ENCODE measurements around the gene GIMAP5. TPM values are rescaled to one million over a fixed set of nuclear protein-coding genes. Genes with fewer than 3 reads are reported as not detected.

The GIMAP5 gene
- total RNA-seq, 4 donors from 2014 or later: 20.4 to 103 (median 31.9) TPM

GRCh38 chr7:150719960-150720891 lies 17.0 kb upstream of the GIMAP5 start:
- no peaks in the 10 kb centered on the region for H3K27me3 ChIP-seq

GRCh38 chr7:150721970-150722373 lies 15.2 kb upstream of the GIMAP5 start:
- Histone ChIP-seq H3K4me3 (no peak overlapping the region), H3K4me1 (no peaks in the 10 kb centered on the region), H3K27me3 (no peaks in the 10 kb centered on the region), H3K36me3 (no peaks in the 10 kb centered on the region), H3K9me3 (no peaks in the 10 kb centered on the region), H3K27ac (no peak overlapping the region)
- intact Hi-C loops (cut with DNase I; ENCODE audit: low total_unique reads): no loop called here
- TF ChIP-seq POLR2A (IDR thresholded peaks at IDR 0.05) (no peak), CTCF (IDR thresholded peaks at IDR 0.05) (no peak)
- no peak for DNase-seq

More at GRCh38 chr7:150719960-150720891, 17.0 kb upstream of the GIMAP5 start:
- H3K27ac ChIP-seq: no peak overlapping the region
- no peaks in the 10 kb centered on the region for H3K4me1 ChIP-seq
- TF ChIP-seq CTCF (IDR thresholded peaks at IDR 0.05): no peak
- TF ChIP-seq POLR2A (IDR thresholded peaks at IDR 0.05): no peak
- intact Hi-C loops (cut with DNase I; ENCODE audit: low total_unique reads): no loop called here
- H3K4me3 ChIP-seq: no peak overlapping the region
- H3K36me3 ChIP-seq: no peaks in the 10 kb centered on the region
- no peaks in the 10 kb centered on the region for H3K9me3 ChIP-seq
- DNase-seq: no peak

GRCh38 chr7:150722431-150722931 lies 14.7 kb upstream of the GIMAP5 start:
- Histone ChIP-seq H3K36me3 (no peaks in the 10 kb centered on the region), H3K4me1 (no peaks in the 10 kb centered on the region), H3K27me3 (no peaks in the 10 kb centered on the region), H3K27ac (no peak overlapping the region), H3K9me3 (no peaks in the 10 kb centered on the region), H3K4me3 (no peak overlapping the region)
- TF ChIP-seq CTCF (IDR thresholded peaks at IDR 0.05) (no peak), POLR2A (IDR thresholded peaks at IDR 0.05) (no peak)
- intact Hi-C loops (cut with DNase I; ENCODE audit: low total_unique reads): no loop called here
- DNase-seq: no peak

GRCh38 chr7:150723467-150723866 lies 13.8 kb upstream of the GIMAP5 start:
- intact Hi-C loops (cut with DNase I; ENCODE audit: low total_unique reads): no loop called here
- H3K27ac ChIP-seq: no peak overlapping the region
- H3K4me3 ChIP-seq: no peak overlapping the region
- no peaks in the 10 kb centered on the region for H3K36me3 ChIP-seq
- TF ChIP-seq CTCF (IDR thresholded peaks at IDR 0.05) (no peak), POLR2A (IDR thresholded peaks at IDR 0.05) (no peak)
- H3K27me3 ChIP-seq: no peaks in the 10 kb centered on the region
- H3K4me1 ChIP-seq: no peaks in the 10 kb centered on the region
- no peak for DNase-seq
- H3K9me3 ChIP-seq: no peaks in the 10 kb centered on the region

- no peaks in the 10 kb centered on the region for H3K27me3 ChIP-seq
- DNase-seq: no peak
- H3K27ac ChIP-seq: no peak overlapping the region
- H3K4me3 ChIP-seq: no peak overlapping the region
- TF ChIP-seq POLR2A (IDR thresholded peaks at IDR 0.05) (no peak), CTCF (IDR thresholded peaks at IDR 0.05) (no peak)
- no peaks in the 10 kb centered on the region for H3K9me3 ChIP-seq
- H3K4me1 ChIP-seq: no peaks in the 10 kb centered on the region
- intact Hi-C loops (cut with DNase I; ENCODE audit: low total_unique reads): no loop called here
- H3K36me3 ChIP-seq: no peaks in the 10 kb centered on the region
Measured at GRCh38 chr7:150727381-150727780, 9.8 kb upstream of the GIMAP5 start.
